Frontal cortex (tissue), 4 donors: ENCODE measurements around the gene RPS6KB2. TPM values are rescaled to one million over a fixed set of nuclear protein-coding genes. Genes with fewer than 3 reads are reported as not detected.
"Not testable (repeated sequence)": the region's sequence is repeated elsewhere in the genome, so short reads cannot be mapped to it uniquely, and the experiment has no call there.

ENCODE experiments used
- DNase-seq, 2 donors: peaks; one replicate each; pipeline ENCODE4 v3.0.0; 2012; ENCODE audit warnings: low spot score in 2 of 2
- FAIRE-seq: peaks from 2 replicates; lab custom pipeline; 2012; peaks lifted over from hg19 to GRCh38; lab: Jason Lieb, UNC
- total RNA-seq: library from RNA; depleted of rRNA; stranded (reverse); fragments of >200 nt; gene quantifications from one replicate; pipeline ENCODE4 v1.2.3, GENCODE V29; 2014
- donor health status: control.
- donor health status: control.
- donor health status: control.

RPS6KB2 gene
- total RNA-seq, 1 donor from 2014 or later, result 15.1 TPM

- DNase-seq (no peak), FAIRE-seq (no peak)
Measured at GRCh38 chr11:67457453-67457852, 29.2 kb downstream of the RPS6KB2 start.

DNA sequence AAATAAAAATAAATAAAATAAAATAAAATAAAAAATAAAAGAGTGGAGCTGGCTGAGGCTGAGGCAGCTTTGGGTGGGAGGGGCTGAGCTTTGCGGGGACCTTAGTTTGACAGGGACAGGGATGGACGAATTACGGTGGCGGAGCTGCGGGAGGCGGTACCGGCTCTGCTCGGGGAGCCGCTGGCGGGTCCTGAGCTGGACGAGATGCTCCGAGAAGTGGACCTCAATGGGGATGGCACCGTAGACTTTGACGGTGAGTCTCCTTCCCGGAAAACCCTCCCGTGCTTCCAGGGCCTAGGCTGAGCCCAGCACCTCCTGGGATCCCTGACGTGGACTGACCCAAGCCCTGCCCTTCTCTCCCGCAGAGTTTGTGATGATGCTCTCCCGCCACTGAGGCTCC is 30.0 kb downstream of the RPS6KB2 start:
- FAIRE-seq (no peak), DNase-seq (no peak)

DNA sequence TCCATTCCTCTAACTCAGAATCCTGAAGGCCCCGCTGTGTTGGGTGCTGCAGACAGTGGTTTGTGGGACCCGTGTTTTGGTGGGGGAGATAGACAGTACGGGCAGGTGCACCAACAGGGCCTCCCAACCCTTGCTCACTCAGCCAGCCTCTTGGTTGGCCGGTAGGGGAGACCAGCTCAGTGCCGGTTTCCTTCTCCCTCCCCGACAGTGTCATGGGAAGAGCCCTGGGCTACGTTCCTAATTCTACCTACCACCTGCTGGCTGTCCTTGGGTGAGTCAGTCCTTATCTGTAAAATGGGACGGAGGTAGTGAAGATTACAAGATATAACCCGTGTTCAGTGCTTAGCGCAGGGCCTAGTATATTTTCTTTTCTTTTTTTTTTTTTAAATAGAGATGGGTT is 34.9 kb downstream of the RPS6KB2 start:
- FAIRE-seq, result no peak
- no peak for DNase-seq

DNA sequence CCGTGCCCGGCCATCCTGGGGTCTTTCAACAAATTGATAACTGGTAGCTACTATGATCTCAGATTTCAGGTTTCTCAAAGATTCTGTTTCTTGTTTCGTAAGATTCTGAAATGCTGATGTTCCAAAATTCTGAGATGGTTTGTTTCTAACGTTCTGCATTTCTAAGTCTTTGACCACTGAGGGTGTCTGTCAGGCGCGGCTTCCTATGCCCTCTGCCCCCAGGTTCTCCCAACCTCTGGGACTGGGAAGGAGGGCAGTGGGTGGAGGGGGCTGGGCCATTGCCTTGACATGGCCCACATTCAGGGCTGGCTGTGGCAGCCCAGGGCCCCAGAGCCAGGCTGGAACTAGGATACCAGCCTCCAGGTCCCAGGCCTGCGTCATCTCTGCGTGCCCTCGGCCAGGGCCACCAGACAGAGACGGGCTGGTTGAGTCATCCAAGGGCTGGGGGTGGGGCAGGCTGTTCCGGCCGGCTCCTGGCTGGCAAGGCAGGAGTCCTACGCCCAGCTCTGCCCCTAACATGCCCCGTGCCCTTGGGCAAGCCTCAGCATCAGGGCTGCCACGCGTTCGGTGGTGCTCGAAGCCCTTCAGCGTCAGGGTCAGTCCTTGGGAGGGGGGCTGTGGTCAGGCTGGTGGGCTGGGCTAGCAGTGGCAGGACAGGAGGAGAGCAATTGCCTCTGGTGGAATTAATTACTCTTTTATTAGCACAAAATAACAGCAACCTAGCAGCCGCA is 35.6 kb downstream of the RPS6KB2 start:
- no peak for FAIRE-seq
- DNase-seq, result no peak

- DNase-seq, result peak; percentile 84 to 92
- FAIRE-seq, result no peak
Measured at GRCh38 chr11:67464411-67465188, 36.3 kb downstream of the RPS6KB2 start.

GRCh38 chr11:67465189-67465510 is 36.9 kb downstream of the RPS6KB2 start:
- DNase-seq, result no peak
- no peak for FAIRE-seq

DNA sequence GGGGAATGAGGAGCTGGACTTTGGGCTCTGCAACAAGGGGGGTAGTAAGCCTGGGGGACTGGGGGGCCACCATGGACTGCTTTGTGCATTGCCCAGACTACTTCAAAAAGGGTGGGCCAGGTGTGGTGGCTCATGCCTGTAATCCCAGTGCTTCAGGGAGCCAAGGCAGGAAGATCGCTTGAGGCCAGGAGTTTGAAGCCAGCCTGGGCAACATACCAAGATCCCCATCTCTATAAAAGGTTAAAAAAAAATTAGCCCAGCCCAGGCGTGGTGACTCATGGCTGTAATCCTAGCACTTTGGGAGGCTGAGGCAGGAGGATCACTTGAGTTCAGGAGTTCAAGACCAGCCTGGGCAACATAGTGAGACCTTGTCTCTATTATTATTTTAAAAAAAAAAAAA is 37.2 kb downstream of the RPS6KB2 start:
- not testable (repeated sequence) for FAIRE-seq

GRCh38 chr11:67466367-67466766 is 38.1 kb downstream of the RPS6KB2 start:
- FAIRE-seq, result no peak
- no peak for DNase-seq

More for the DNA sequence above, 37.2 kb downstream of the RPS6KB2 start:
- DNase-seq, result not testable (repeated sequence)

DNA sequence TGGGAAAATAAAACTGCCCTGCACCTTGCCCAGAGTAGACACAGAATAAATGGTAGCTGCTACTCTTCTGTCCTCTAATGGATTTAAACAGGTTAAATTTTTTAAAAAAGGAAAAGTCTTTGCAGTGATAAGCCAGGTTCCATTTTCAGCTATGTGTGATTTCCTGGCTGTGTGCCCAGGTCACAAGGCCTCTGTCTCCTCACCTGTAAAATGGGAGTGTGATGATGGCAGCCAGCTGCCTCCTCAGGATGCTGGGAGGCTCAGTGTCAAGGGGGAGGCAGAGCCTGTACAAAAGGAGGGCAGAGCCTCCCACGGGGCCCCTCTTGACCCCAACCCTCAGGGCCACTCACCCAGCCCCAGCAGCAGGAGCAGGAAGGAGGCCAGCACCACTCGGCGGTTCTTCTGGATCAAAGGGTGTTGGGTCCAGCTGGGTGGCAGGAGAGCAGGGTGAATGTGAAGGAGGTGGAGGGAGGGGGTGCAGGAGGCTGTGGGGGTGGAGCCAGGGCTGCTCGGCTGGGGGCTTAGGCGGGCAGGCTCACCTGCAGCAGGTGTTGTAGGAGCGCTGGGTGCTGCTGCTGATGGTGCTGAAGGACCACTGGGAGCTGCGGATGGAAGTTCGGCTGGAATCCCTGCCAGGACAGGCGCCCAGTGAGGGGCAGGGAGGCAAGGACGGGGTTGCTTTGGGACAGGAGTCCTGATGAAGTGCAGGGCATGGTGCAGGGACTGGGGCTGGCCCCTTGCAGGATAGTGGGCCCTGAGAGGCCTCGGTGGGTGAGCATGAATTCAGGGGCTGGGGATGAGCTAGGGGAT is 38.9 kb downstream of the RPS6KB2 start:
- DNase-seq (no peak), FAIRE-seq (no peak)

- DNase-seq, result no peak
- no peak for FAIRE-seq
Measured at GRCh38 chr11:67468056-67468455, 39.8 kb downstream of the RPS6KB2 start.

DNA sequence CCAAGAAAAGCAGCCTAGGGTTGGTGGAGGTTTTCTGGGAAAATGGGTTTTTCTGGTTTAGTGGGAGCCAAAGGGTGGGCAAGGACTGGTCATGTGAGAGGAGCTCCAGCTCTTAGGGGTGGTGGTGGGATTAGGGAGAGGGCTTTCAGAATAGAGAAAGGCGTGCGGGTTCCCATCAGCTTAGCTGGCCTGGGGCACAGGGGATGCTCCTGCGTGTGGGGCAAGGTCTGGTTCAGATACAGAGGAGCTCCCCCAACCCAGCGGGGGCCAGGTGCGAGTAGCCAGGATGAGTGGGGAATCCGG is 40.1 kb downstream of the RPS6KB2 start:
- FAIRE-seq (no peak), DNase-seq (no peak)

DNA sequence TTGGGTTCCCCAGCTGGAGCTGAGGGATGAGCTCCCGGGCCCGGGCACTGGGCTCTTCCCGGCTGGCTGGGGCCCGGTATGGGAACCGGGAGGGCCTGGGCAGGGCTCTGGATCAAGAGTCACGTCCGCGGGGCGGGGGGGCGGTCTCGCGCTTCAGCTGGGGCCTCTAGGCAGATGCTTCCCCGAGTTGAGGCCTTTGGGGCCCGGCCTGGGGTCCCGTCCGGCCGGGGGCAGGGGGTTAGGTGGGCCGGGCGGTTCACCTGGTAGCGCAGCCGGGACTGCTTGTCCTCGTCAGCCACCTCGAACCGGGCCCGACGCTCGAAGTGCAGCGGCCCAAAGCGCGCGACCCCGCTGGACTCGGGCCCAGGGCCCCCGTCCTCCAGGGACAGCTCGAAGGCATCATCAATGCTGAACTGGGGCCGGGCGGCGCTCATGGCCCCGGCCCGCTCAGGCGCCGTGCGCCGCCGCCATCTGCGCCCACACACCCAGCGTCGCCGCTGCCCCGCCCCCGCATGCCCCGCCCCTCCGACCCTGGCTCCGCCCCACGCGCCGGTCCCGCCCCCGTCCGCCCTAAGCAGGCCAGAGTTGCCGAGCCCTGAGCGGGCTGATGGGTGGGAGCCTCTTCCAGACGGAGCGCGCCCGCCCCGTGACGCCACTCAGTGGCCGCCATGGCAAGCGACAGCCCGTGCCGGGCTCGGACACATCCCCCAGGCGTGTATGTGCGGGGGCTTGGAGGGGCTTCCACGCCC is 40.6 kb downstream of the RPS6KB2 start, which contains the start of gene TMEM134:
Gene TMEM134, minus strand, starts transcription at position 493 of the 749 bp plus-strand sequence. Its CDS starts 59 bp downstream, at position 434.
- DNase-seq (peak; percentile 96 to 97), FAIRE-seq (no peak)

- no peak for FAIRE-seq
- DNase-seq, result no peak
Measured at GRCh38 chr11:67469508-67469811, 41.2 kb downstream of the RPS6KB2 start.

DNA sequence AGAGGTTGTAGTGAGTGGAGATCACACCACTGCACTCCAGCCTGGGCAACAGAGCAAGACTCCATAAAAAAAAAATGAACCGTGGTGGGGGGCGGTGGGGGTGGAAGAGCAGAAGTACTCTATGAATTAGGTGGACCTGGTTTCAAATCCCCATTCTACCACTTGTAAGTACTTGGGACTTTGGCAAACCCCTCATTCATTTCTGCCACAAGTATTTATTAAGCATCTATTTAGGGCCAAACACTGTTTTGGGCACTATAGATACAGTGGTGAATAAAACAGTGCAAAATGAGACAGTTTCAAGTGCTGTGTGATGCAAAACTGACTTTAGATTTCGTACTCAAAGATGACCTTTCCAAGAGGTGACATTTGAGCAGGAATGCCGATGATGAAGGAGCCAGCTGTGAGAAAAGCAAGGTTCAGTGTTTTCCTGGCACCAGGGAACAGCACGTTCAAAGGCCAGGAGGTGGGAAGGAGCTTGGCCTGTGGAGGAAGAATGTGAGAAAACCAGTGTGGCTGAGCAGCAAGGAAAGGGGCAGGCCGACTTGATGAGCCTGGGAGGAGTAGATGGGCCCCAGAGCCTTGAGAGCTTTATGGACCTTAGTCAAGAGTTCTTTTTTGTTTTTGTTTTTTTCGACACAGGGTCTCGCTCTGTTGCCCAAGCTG is 42.2 kb downstream of the RPS6KB2 start:
- FAIRE-seq (no peak), DNase-seq (no peak)

- no peak for FAIRE-seq
- no peak for DNase-seq
Measured at GRCh38 chr11:67472882-67473281, 44.6 kb downstream of the RPS6KB2 start.

DNA sequence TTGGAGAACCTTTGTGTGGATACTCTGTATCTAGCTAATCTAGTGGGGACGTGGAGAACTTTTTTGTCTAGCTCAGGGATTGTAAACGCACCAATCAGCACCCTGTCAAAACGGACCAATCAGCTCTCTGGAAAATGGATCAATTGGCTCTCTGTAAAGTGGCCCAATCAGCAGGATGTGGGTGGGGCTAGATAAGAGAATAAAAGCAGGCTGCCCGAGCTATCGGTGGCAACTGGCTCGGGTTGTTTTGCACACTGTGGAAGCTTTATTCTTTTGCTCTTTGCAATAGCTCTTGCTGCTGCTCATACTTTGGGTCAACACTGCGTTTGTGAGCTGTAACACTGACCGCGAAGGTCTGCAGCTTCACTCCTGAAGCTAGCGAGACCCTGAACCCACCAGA is 48.4 kb downstream of the RPS6KB2 start:
- not testable (repeated sequence) for DNase-seq, FAIRE-seq

DNA sequence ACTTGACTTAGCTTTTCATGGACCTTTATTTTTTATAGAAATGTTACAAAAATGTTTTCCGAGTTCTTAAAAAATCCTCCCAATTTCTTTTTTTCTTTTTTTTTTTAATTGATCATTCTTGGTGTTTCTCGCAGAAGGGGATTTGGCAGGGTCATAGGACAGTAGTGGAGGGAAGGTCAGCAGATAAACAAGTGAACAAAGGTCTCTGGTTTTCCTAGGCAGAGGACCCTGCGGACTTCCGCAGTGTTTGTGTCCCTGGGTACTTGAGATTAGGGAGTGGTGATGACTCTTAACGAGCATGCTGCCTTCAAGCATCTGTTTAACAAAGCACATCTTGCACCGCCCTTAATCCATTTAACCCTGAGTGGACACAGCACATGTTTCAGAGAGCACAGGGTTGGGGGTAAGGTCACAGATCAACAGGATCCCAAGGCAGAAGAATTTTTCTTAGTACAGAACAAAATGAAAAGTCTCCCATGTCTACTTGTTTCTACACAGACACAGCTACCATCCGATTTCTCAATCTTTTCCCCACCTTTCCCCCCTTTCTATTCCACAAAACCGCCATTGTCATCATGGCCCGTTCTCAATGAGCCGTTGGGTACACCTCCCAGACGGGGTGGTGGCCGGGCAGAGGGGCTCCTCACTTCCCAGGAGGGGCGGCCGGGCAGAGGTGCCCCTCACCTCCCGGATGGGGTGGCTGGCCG is 49.2 kb downstream of the RPS6KB2 start:
- DNase-seq, FAIRE-seq: not testable (repeated sequence)

DNA sequence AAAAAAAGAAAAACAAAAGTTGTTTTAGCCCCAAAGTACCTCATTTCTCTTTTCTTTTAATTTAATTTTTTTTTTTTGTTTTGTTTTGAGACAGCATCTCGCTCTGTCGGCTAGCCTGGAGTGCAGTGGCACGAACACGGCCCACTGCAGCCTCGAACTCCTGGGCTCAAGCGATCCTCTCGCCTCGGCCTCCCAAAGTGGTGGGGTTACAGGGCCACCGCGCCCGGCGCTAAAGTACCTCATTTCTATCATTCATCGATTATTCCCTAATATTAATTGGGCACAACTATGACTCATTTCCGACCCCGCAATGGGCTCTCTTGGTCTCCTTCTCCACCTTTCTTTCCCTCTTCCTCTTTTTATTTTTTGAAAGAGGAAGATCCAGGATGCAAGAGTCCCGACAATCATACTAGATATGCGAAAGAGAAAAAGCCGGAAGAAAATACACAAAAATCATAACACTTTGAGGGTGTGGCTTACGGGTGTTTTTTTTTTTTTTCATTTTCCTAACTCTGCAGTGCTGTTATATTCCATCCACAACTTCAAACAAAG is 54.1 kb downstream of the RPS6KB2 start:
- no peak for DNase-seq
- FAIRE-seq, result no peak
